ENCODE measurements around the gene MRM2.

- TF ChIP-seq POLR2A (IDR thresholded peaks at IDR 0.05; ENCODE audit: low read length) (no peak), GATA1 (IDR thresholded peaks at IDR 0.05; ENCODE audit: low read depth, low read length) (no peak)
Measured at GRCh38 chr7:2254429-2255144, 12.6 kb upstream of the MRM2 start.
